A549 (cell line): Measurements from ENCODE around the gene MGMT. TPM values are rescaled to one million over a fixed set of nuclear protein-coding genes. Genes with fewer than 3 reads are reported as not detected.

ENCODE experiments used
- ATAC-seq, 2 experiments: fragments of 200-7000 bp in 1 of 2; fragments of >200 bp in 1 of 2; cut with Nextera tagmentation in 1 of 2; cut with Tn5 transposase in 1 of 2; 3 replicates each; pipeline versions ENCODE4 v1.8.0 to v1.9.1; 2018 to 2020; ENCODE audit warnings: mild to moderate bottlenecking in 1 of 2, moderate library complexity in 1 of 2
- CTCF ChIA-PET: fragments of 300-600 bp; sonication (Branson Sonifier 250); formaldehyde crosslinking; extraction: SDS; loops from one replicate; lab custom pipeline; 2021; ENCODE audit warnings: antibody characterized with exemption, inconsistent platforms; lab: Yijun Ruan, JAX
- POLR2A ChIA-PET: fragments of 350-600 bp; formaldehyde crosslinking; extraction: SDS; loops from one replicate; lab custom pipeline; 2021; ENCODE audit warnings: antibody characterized with exemption, inconsistent platforms; lab: Yijun Ruan, JAX
- DNase-seq, 2 experiments: peaks; one replicate each; pipeline versions ENCODE4 v3.0.0 to v3.0.0-alpha.2; 2011 to 2016; ENCODE audit warnings: low read depth in 1 of 2, low spot score in 1 of 2
- FAIRE-seq: peaks from 2 replicates; lab custom pipeline; 2011; peaks lifted over from hg19 to GRCh38; lab: Jason Lieb, UNC
- H3K27ac ChIP-seq, 2 experiments: fragments of >200 bp; sonication (Bioruptor Twin); formaldehyde crosslinking; 3 replicates each; pipeline ENCODE4 v1.5.1; 2016 to 2017
- H3K4me1 ChIP-seq: fragments of >200 bp; sonication (Bioruptor Twin); formaldehyde crosslinking; 3 replicates; pipeline ENCODE4 v1.6.1; 2016
- H3K4me2 ChIP-seq: fragments of >200 bp; sonication (Bioruptor Twin); formaldehyde crosslinking; 3 replicates; pipeline ENCODE4 v1.6.1; 2016
- H3K4me3 ChIP-seq: fragments of >200 bp; sonication (Bioruptor Twin); formaldehyde crosslinking; 3 replicates; pipeline ENCODE4 v1.5.1; 2016
- H3K9me3 ChIP-seq: fragments of >200 bp; sonication (Bioruptor Twin); formaldehyde crosslinking; 3 replicates; pipeline ENCODE4 v1.6.1; 2016
- CBX8 ChIP-seq: fragments of 200-600 bp; sonication (generic); IDR thresholded peaks from 2 replicates; pipeline ENCODE4 v1.6.1; 2016
- CEBPB ChIP-seq, 2 experiments: fragments of >200 bp in 1 of 2; sonication (Bioruptor Twin) in 1 of 2; formaldehyde crosslinking in 1 of 2; IDR thresholded peaks; 2 replicates each; pipeline ENCODE4 v1.6.1; 2012 to 2016
- CHD2 ChIP-seq: fragments of 150-350 bp; IDR thresholded peaks from 2 replicates; pipeline ENCODE4 v1.6.1; 2014; ENCODE audit warnings: low read length; ENCODE audit not compliant: partially characterized antibody
- CHD4 ChIP-seq: fragments of 200-600 bp; sonication (generic); IDR thresholded peaks from 2 replicates; pipeline ENCODE4 v1.6.1; 2016; ENCODE audit warnings: antibody characterized with exemption, mild to moderate bottlenecking, borderline replicate concordance
- CTCF ChIP-seq: fragments of >200 bp; sonication (Bioruptor Twin); formaldehyde crosslinking; IDR thresholded peaks from 3 replicates; pipeline ENCODE4 v1.5.1; 2016
- E2F6 ChIP-seq: IDR thresholded peaks from 2 replicates; pipeline ENCODE4 v1.6.1; 2012; ENCODE audit warnings: low read depth, borderline replicate concordance
- EHMT2 ChIP-seq: fragments of 200-600 bp; sonication (generic); IDR thresholded peaks from 2 replicates; pipeline ENCODE4 v1.6.1; 2016; ENCODE audit warnings: antibody characterized with exemption, low read depth, mild to moderate bottlenecking, moderate library complexity
- FOXS1 ChIP-seq: fragments of 250-450 bp; sonication (Bioruptor Pico); IDR thresholded peaks from 2 replicates; pipeline ENCODE4 v1.5.0; 2020; ENCODE audit warnings: mild to moderate bottlenecking, moderate library complexity
- HDAC2 ChIP-seq: fragments of 200-600 bp; sonication (generic); IDR thresholded peaks from 2 replicates; pipeline ENCODE4 v1.6.1; 2016
- HEYL ChIP-seq: fragments of 250-450 bp; sonication (Bioruptor Pico); IDR thresholded peaks from 2 replicates; pipeline ENCODE4 v1.8.0; 2021; ENCODE audit warnings: mild to moderate bottlenecking, moderate library complexity
- HOXB5 ChIP-seq: fragments of 250-450 bp; sonication (Bioruptor Pico); IDR thresholded peaks from 2 replicates; pipeline ENCODE4 v1.5.0; 2020; ENCODE audit warnings: mild to moderate bottlenecking, moderate library complexity
- JUN ChIP-seq, 2 experiments: fragments of >200 bp; sonication (Bioruptor Twin); formaldehyde crosslinking; IDR thresholded peaks; 2 replicates in 1 of 2; 3 replicates in 1 of 2; pipeline ENCODE4 v1.6.1; 2016 to 2017
- JUNB ChIP-seq: fragments of >200 bp; sonication (Bioruptor Twin); formaldehyde crosslinking; IDR thresholded peaks from 2 replicates; pipeline ENCODE4 v1.6.1; 2016
- KDM1A ChIP-seq: fragments of 200-600 bp; sonication (generic); IDR thresholded peaks from 2 replicates; pipeline ENCODE4 v1.6.1; 2016; ENCODE audit warnings: low read depth, mild to moderate bottlenecking
- KDM5A ChIP-seq: fragments of 200-600 bp; sonication (generic); IDR thresholded peaks from 2 replicates; pipeline ENCODE4 v1.6.1; 2016; ENCODE audit warnings: antibody characterized with exemption, mild to moderate bottlenecking
- MAFK ChIP-seq: fragments of 450-650 bp; IDR thresholded peaks from 2 replicates; pipeline ENCODE4 v1.6.1; 2014; ENCODE audit not compliant: partially characterized antibody
- MAZ ChIP-seq: fragments of 150-350 bp; IDR thresholded peaks from 2 replicates; pipeline ENCODE4 v1.6.1; 2014; ENCODE audit warnings: antibody characterized with exemption, low read depth, low read length, borderline replicate concordance
- MYC ChIP-seq: IDR thresholded peaks from 2 replicates; pipeline ENCODE4 v1.6.1; 2012; ENCODE audit warnings: mild to moderate bottlenecking, inconsistent platforms, low read length, improper control_type of control experiment, borderline replicate concordance
- NFE2L2 ChIP-seq: fragments of 150-350 bp; conservative IDR thresholded peaks from 2 replicates; pipeline ENCODE4 v1.6.1; 2014; ENCODE audit warnings: low read length
- NPAS2 ChIP-seq: fragments of 250-450 bp; sonication (Bioruptor Pico); IDR thresholded peaks from 2 replicates; pipeline ENCODE4 v1.8.0; 2022; ENCODE audit warnings: mild to moderate bottlenecking, moderate library complexity, borderline replicate concordance
- PBX3 ChIP-seq: IDR thresholded peaks from 2 replicates; pipeline ENCODE4 v1.6.1; 2012
- RAD21 ChIP-seq, 2 experiments: fragments of >200 bp in 1 of 2; sonication (Bioruptor Twin) in 1 of 2; formaldehyde crosslinking in 1 of 2; IDR thresholded peaks in 1 of 2; conservative IDR thresholded peaks in 1 of 2; 2 replicates in 1 of 2; 3 replicates in 1 of 2; pipeline ENCODE4 v1.6.1; 2012 to 2018; ENCODE audit warnings: inconsistent platforms in 1 of 2
- RARB ChIP-seq: fragments of 250-450 bp; sonication (Bioruptor Pico); IDR thresholded peaks from 2 replicates; pipeline ENCODE4 v1.8.0; 2021; ENCODE audit warnings: mild to moderate bottlenecking, moderate library complexity
- RFX5 ChIP-seq: fragments of 450-650 bp; IDR thresholded peaks from 2 replicates; pipeline ENCODE4 v1.7.1; 2014; ENCODE audit warnings: antibody characterized with exemption, mild to moderate bottlenecking, moderate library complexity
- SMC3 ChIP-seq: fragments of >200 bp; sonication (Bioruptor Twin); formaldehyde crosslinking; IDR thresholded peaks from 3 replicates; pipeline ENCODE4 v1.6.1; 2018; ENCODE audit warnings: inconsistent platforms
- ZNF302 ChIP-seq: fragments of 250-450 bp; sonication (Bioruptor Pico); IDR thresholded peaks from 2 replicates; pipeline ENCODE4 v1.9.0; 2021; ENCODE audit warnings: inconsistent platforms, mild to moderate bottlenecking, moderate library complexity
- WGBS: methylation state at CpG from one replicate; pipeline ENCODE4 v1.1.6; 2017; ENCODE audit errors: missing lambda C conversion rate; 5-methylcytosine and 5-hydroxymethylcytosine counted together
- polyA plus RNA-seq, 4 experiments: library from polyadenylated mRNA; depleted of rRNA in 3 of 4; stranded (reverse); fragments of >200 nt; fragmentation: RNase III in 1 of 4; extraction: RNeasy Plus Mini Kit Qiagen cat#74134 plus additional on column Dnase treatment in 1 of 4; gene quantifications; 2 replicates in 3 of 4; 3 replicates in 1 of 4; pipeline ENCODE4 v1.2.3, GENCODE V29; 2011 to 2017
- TF ChIP-seq, protein P1 (sequence below): fragments of 250-450 bp; sonication (Bioruptor Pico); IDR thresholded peaks from 2 replicates; pipeline ENCODE4 v1.5.0; 2021; ENCODE audit warnings: mild to moderate bottlenecking, moderate library complexity, borderline replicate concordance

The MGMT gene
- polyA plus RNA-seq, 2 of the 4 experiments (the other 2 are of a cell fraction), result 4.9 to 5.2 TPM

GRCh38 chr10:129505500-129506075, 38.5 kb downstream of the MGMT start:
- H3K4me3 ChIP-seq, result no peak overlapping the region
- H3K9me3 ChIP-seq, result peaks cover 13% of the 10 kb centered on the region; the same call in 1 of the 3 replicates
- POLR2A ChIA-PET, result no interaction called here
- no peak overlapping the region for H3K4me2 ChIP-seq
- 19% methylated on average over 4 of the region's 4 CpGs for WGBS
- TF ChIP-seq EHMT2, result no peak
- TF ChIP-seq PBX3, result no peak
- no peak for TF ChIP-seq CHD4
- no peak for TF ChIP-seq HOXB5 (CRISPR knock-in tag)
- TF ChIP-seq RAD21 (conservative IDR thresholded peaks at IDR 0.05 in 1 of 2, IDR thresholded peaks at IDR 0.05 in 1 of 2), result no peak
- no peak for TF ChIP-seq RFX5
- TF ChIP-seq FOXS1 (CRISPR knock-in tag), result no peak
- no peak for TF ChIP-seq CBX8
- TF ChIP-seq NFE2L2, result no peak
- TF ChIP-seq RARB (CRISPR knock-in tag), result no peak
- TF ChIP-seq CTCF, result no peak
- no peak for TF ChIP-seq CHD2
- no peak for TF ChIP-seq KDM1A
- no peak for TF ChIP-seq JUN (IDR thresholded peaks at IDR 0.05)
- TF ChIP-seq MAFK, result no peak
- TF ChIP-seq E2F6, result no peak
- no peak for TF ChIP-seq CEBPB (IDR thresholded peaks at IDR 0.05)
- TF ChIP-seq MYC, result no peak
- TF ChIP-seq KDM5A, result no peak
- DNase-seq (no peak), FAIRE-seq (no peak), ATAC-seq (no peak)
- no peak overlapping the region for H3K27ac ChIP-seq
- CTCF ChIA-PET, result interaction anchor here (0.5 kb wide), 1 partner anchor 367 kb away, joined by 4 read pairs; no protein-coding TSS in a partner anchor
- no peaks in the 10 kb centered on the region for H3K4me1 ChIP-seq

GRCh38 chr10:129506101-129506797, 39.2 kb downstream of the MGMT start:
- DNase-seq (no peak), ATAC-seq (no peak), FAIRE-seq (no peak)
- Histone ChIP-seq H3K27ac (no peak overlapping the region), H3K4me1 (no peaks in the 10 kb centered on the region), H3K9me3 (peaks cover 10% of the 10 kb centered on the region; the same call in 1 of the 3 replicates), H3K4me2 (no peak overlapping the region), H3K4me3 (no peak overlapping the region)
- TF ChIP-seq MAZ, result no peak
- no peak for TF ChIP-seq NPAS2 (CRISPR knock-in tag)
- TF ChIP-seq JUNB, result no peak
- TF ChIP-seq, protein P1, sequence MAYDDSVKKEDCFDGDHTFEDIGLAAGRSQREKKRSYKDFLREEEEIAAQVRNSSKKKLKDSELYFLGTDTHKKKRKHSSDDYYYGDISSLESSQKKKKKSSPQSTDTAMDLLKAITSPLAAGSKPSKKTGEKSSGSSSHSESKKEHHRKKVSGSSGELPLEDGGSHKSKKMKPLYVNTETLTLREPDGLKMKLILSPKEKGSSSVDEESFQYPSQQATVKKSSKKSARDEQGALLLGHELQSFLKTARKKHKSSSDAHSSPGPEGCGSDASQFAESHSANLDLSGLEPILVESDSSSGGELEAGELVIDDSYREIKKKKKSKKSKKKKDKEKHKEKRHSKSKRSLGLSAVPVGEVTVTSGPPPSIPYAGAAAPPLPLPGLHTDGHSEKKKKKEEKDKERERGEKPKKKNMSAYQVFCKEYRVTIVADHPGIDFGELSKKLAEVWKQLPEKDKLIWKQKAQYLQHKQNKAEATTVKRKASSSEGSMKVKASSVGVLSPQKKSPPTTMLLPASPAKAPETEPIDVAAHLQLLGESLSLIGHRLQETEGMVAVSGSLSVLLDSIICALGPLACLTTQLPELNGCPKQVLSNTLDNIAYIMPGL (CRISPR knock-in tag), result no peak
- no peak for TF ChIP-seq KDM1A
- no peak for TF ChIP-seq HDAC2
- no peak for TF ChIP-seq HEYL (CRISPR knock-in tag)
- no peak for TF ChIP-seq ZNF302 (CRISPR knock-in tag)
- TF ChIP-seq NFE2L2, result no peak
- no peak for TF ChIP-seq JUN (IDR thresholded peaks at IDR 0.05)
- TF ChIP-seq FOXS1 (CRISPR knock-in tag), result no peak
- no peak for TF ChIP-seq PBX3
- TF ChIP-seq SMC3, result no peak
- no peak for TF ChIP-seq E2F6
- WGBS, result 34% methylated on average over 14 of the region's 14 CpGs
- POLR2A ChIA-PET, result no interaction called here
- CTCF ChIA-PET, result no interaction called here
